HG03045 (cell line): ENCODE measurements around the gene ZNF443.
"Not testable (repeated sequence)": the region's sequence is repeated elsewhere in the genome, so short reads cannot be mapped to it uniquely, and the experiment has no call there.

Source experiments
- ATAC-seq: cut with Tn5 transposase; IDR thresholded peaks from one replicate; pipeline ENCODE4 v1.9.1; 2021; ENCODE audit warnings: mild to moderate bottlenecking, moderate library complexity; ENCODE audit not compliant: unreplicated experiment

Gene ZNF443

DNA sequence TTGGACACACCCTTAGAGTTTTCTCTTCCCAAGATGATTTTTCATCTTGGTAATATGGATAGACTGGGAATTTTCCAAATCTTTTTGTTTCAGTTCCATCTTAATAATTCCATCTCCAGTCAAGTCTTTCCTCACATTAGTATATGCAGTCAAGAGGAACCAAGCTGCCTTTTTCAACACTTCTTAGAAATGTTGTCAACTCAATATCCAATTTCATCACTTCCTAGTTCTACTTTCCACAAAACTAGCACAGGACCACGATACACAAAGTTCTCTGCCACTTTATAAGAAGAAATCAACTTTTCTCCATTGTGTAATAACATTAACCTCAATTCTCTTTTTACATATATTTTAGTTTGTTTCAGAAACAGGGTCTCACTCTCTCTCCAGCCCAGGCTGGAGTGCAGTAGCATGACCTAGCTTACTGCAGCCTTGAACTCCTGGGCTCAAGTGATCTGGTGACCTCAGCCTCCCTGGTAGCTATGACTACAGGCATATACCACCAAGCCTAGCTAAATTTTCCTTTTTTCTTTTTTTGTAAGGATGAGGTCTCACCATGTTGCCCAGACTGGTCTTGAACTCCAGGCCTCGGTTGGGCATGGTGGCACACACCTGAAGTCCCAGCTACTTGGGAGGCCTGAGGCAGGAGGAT is 15.5 kb downstream of the ZNF443 start:
- ATAC-seq = no peak

DNA sequence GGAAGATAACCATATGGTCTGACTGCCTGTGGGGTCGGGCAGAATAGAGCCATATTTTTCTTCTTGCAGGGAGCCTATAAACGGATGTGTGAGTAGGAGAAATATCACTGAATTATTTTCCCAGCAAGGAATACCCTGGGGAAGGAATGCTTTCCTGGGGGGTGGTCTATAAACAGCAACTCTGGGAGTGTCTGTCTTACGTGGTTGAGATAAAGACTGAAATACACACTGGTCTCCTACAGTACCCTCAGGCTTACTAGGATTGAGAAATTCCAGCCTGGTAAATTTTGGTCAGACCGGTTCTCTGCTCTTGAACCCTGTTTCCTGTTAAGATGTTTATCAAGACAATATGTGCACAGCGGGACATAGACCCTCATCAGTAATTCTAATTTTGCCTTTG is 23.5 kb downstream of the ZNF443 start:
- not testable (repeated sequence) for ATAC-seq

- no peak for ATAC-seq
Observed at GRCh38 chr19:12411893-12412292, 28.9 kb downstream of the ZNF443 start.

- ATAC-seq = peak; percentile 90
Observed at GRCh38 chr19:12400633-12401502, 40.0 kb downstream of the ZNF443 start, which contains the start of gene ZNF799. Gene ZNF799, minus strand, starts transcription at chr19:12401271. Its CDS starts 201 bp downstream, at chr19:12401070.

GRCh38 chr19:12399901-12400632 is 40.8 kb downstream of the ZNF443 start:
- peak; percentile 26 for ATAC-seq

- not testable (repeated sequence) for ATAC-seq
Observed at GRCh38 chr19:12391148-12391547, 49.7 kb downstream of the ZNF443 start.

- ATAC-seq = not testable (repeated sequence)
Observed at GRCh38 chr19:12386365-12386764, 54.5 kb downstream of the ZNF443 start.

- no peak for ATAC-seq
Observed at GRCh38 chr19:12380444-12380737, 60.4 kb downstream of the ZNF443 start.

DNA sequence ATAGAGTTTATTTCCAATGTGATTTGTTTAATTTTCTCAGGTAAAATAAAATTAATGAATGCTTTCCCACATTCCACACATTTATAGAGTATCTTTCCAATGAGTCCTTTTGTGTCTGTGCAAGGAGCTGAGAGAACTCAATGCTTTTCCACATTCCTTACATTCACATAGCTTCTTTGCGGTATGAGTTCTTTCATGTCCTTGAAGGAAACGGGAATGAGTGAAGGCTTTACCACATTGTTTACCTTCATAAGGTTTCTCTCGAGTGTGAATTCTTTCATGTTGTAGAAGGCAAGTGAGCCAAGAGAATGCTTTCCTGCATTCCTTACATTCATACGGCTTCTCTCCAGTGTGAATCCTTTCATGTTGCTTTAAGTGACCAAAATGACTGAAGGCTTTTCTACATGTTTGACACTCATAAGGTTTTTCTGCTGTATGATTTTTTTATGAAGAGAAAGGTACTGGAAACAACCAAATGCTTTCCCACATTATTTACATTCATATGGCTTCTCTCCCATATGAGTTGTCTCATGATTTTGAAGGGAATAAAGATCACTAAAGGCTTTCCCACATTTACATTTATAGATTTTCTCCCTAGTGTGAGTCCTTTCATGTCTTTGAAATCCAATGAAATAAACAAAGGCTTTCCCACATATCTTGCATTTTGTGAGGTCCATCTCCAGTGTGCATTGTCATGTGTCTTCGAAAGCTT is 60.9 kb downstream of the ZNF443 start:
- no peak for ATAC-seq
